HG02938 (cell line): ENCODE measurements around the gene SWAP70.
"Not testable (repeated sequence)": the region's sequence is repeated elsewhere in the genome, so short reads cannot be mapped to it uniquely, and the experiment has no call there.

Experiments
- ATAC-seq: cut with Tn5 transposase; IDR thresholded peaks from one replicate; pipeline ENCODE4 v1.9.1; 2021; ENCODE audit warnings: mild to moderate bottlenecking, moderate library complexity; ENCODE audit not compliant: unreplicated experiment

SWAP70 gene

DNA sequence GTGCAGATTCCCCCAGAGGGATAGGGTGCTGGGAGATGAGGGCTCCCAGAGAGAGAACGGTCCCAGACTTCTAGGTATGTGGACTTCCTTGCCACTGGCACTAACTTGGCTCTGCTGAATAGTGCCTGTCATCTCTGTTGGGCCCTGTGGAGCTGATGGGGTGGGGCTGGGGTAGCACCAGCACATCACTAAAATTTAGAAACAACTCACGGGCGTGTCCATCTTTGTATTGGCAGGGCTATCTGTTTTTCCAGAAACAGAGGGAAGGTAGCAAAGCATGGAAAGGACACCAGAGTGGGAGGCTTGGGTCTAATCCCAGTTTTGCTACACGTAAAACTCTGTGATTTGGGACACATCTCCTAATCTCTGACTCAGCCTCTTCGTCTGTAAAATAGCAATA is 25.8 kb downstream of the SWAP70 start:
- peak; percentile 8 for ATAC-seq

- no peak for ATAC-seq
Observed at GRCh38 chr11:9691865-9692264, 28.0 kb downstream of the SWAP70 start.

- no peak for ATAC-seq
Observed at GRCh38 chr11:9692691-9693090, 28.8 kb downstream of the SWAP70 start.

GRCh38 chr11:9693801-9694553 is 30.1 kb downstream of the SWAP70 start:
- no peak for ATAC-seq

GRCh38 chr11:9695228-9695627 is 31.4 kb downstream of the SWAP70 start:
- ATAC-seq = not testable (repeated sequence)

GRCh38 chr11:9697766-9698165 is 33.9 kb downstream of the SWAP70 start:
- ATAC-seq = no peak

DNA sequence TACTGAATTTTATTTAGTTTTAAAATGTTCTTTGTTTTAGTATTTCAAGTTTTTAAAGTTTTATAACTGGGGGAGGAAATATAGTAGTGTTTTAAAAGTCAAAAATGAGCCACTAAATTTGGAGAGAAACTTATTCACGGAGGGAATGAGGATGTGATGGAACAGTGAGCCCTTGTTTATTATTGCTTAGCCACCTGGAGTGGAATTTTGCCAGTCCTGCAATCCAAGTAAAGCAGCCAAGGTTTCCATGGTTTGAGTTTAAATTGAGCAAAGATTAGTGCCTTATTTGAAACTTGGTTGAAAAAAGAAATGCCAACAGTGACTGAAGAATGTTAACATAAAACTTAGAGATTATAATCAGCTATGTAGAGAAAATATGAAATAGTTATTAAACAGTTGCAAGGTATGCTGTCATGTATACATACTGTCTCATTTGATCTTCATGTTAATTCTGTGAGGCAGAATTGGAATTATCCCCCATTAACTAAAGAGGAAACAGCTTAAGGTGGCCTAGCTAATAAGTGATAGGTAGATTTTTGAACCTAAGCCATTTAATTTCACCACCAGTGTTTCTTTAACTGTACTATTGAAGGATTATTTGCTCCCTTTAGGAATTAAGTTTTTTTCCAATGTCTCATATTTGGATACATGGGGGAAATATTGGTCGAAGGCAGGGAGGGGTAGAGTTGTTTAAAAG is 36.4 kb downstream of the SWAP70 start:
- no peak for ATAC-seq

- peak; percentile 3 for ATAC-seq
Observed at GRCh38 chr11:9701799-9702198, 37.9 kb downstream of the SWAP70 start.

GRCh38 chr11:9703280-9703679 is 39.4 kb downstream of the SWAP70 start:
- ATAC-seq = no peak

GRCh38 chr11:9704037-9704436 is 40.2 kb downstream of the SWAP70 start:
- ATAC-seq = no peak

DNA sequence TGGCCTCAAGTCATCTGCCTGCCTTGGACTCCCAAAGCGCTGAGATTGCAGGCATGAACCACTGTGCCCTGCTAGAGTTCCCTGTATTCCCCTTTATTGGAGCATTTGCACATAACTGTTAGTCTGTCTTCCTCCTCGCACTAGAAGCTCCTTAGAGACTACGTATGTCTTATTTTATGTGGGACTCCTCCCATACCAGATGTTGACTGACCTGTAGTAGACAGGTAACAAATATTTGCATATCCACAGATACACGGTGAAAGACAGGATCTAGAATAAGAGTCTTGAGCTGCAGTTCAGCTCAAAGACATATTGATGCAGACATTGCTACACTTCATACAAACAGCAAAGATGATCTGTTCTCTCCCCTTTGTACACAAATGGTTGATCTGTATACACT is 40.7 kb downstream of the SWAP70 start:
- ATAC-seq = no peak

- not testable (repeated sequence) for ATAC-seq
Observed at GRCh38 chr11:9705361-9705760, 41.5 kb downstream of the SWAP70 start.

DNA sequence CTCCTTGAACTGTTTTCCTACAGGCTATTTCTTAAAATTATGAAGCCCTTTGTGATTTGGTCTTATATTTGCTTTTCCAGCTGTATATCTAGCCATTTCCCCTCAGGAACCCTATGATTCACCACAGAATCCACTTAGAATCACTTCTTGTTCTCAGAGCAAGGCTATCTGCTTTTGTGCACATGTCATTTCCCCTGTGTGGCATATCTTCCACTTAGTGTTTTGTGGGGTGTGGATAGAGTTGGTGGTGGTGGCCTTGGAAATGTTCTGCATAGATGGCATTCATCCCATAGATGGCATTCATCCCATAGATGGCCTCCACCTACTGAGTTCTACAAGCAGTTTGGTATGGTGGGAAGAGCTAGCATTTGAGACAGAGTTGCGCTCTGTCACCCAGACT is 44.7 kb downstream of the SWAP70 start:
- ATAC-seq = no peak

GRCh38 chr11:9710223-9710622 is 46.3 kb downstream of the SWAP70 start:
- no peak for ATAC-seq

GRCh38 chr11:9710852-9711251 is 47.0 kb downstream of the SWAP70 start:
- no peak for ATAC-seq

DNA sequence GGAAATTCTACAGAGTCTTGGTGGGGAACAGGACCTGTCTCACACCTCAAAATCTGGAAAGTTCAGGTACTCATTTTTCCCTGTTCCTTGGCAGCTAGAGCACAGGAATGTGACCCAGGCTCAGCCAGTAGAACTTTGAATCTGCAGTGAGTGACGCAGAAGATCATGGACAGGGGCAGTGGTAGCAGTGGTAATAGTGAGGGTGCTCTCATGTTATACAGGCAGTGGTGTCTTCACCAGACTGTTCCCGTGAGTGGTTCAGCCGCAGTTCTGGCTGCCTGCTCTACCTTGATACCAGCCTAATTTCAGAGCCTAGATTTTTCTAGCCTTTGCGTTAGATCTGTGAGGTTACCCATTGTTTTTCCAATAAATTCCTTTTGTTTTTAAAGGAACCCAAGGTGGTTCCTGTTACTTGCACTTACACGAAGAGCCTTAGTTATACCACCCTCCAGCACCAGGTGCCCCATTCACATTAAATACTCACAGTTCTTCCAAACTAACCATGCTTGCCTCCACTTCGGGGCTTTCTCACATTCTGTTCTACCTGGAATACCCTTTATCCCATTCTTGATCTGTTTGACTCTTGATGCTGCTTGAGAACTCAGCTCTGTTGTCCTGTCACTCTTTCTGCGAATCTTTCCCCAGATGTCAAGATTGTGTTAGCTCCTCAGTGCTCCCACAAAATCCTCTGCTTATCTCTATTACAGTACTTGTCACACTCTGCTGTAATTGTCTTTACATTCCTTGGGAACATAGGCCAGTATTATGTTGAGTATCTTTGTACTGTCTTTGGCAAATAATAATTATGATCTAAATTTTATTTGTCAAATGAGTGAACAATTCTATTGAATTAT is 47.8 kb downstream of the SWAP70 start:
- no peak for ATAC-seq

- no peak for ATAC-seq
Observed at GRCh38 chr11:9714272-9714940, 50.5 kb downstream of the SWAP70 start.

- ATAC-seq = peak; percentile 75
Observed at GRCh38 chr11:9716275-9717039, 52.6 kb downstream of the SWAP70 start.

- ATAC-seq = no peak
Observed at GRCh38 chr11:9717040-9717357, 53.1 kb downstream of the SWAP70 start.

GRCh38 chr11:9717719-9718118 is 53.8 kb downstream of the SWAP70 start:
- no peak for ATAC-seq
